PFSK-1 (cell line): ENCODE data around the gene MICB.

Experiments
- POLR2AphosphoS5 ChIP-seq: IDR thresholded peaks from 2 replicates; pipeline ENCODE4 v1.6.1; 2012; ENCODE audit warnings: low read depth, mild to moderate bottlenecking, control low read depth, low read length, moderate library complexity
- TAF1 ChIP-seq: IDR thresholded peaks from 2 replicates; pipeline ENCODE4 v1.6.1; 2012; ENCODE audit warnings: low read length, control low read depth, borderline replicate concordance; ENCODE audit not compliant: insufficient read depth

DNA sequence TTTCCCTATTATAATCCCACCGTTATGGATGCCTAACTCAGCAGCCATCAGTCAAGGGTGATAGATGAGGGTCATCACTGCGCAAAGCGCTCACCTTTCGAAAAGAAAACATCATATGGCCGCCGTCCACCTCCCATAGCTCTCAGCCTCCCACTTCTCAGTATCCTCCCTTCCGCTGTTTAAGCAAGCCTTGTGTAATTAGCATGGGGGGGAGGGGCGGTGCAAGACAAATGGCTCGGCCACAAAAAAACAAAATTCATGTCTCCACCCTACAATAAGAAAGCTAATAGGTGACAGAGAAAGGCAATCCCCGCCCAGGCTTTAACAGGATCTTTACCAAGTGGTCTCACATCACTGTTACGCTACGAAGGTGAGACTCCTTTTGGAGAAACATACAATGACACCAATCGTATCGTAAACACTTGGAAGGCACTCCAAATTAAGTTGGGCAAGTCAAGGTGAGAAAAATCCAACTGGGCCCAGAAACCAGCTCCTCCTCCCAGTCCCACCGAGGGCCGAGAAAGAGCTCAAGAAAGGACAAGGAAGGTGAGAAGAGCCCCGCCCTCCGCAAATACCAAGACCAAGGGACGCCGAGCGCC is 43.2 kb downstream of the MICB start:
- no peak for TF ChIP-seq TAF1
- TF ChIP-seq POLR2AphosphoS5, result no peak
